CD1c-positive myeloid dendritic cell (primary cell): ENCODE results near the gene LACTB.
A peak's percentile ranks its signal among the peaks of the same experiment; 100 is the strongest.

Experiments
- DNase-seq: peaks from one replicate; pipeline ENCODE4 v3.0.0-alpha.2; 2016; ENCODE audit errors: extremely low spot score

Gene LACTB

DNA sequence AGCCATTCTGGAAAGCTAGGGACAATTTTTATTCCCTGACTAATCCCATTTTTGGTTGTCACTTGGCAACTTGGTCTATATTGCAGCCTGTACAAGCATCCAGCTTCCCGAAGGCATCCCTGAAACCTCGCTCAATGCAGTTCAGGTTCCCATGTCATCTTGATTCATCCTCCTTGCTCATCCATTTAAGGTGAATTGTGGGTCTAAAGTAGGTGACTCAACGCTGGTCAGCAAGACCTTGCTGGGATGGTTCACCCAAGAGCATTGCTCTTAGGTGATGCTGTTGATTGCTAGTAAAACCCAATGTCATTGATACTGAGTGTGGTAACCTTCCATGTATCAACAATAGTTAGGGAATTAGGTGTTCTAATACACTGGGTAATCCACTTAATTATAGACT lies 54.6 kb downstream of the LACTB start:
- no peak for DNase-seq

DNA sequence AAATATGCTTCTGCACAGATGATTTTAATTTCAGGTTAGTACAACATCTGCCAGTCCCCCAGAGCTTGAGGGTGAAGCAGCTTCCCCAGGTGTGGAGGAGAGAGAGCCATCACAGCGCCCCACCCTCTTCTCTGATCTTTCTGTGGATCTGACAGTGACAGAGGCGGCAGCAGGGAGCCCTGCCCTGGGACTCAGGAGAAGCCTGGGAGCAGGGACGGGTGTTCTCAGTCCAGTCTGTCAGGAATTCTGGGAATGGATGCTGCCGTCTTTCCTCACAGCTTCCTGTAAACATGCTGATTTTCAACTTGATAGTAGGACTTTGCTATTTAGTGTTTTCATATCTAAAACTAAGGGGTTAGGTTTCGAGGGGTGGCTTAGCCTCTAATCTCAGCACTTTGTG lies 56.4 kb downstream of the LACTB start:
- DNase-seq: no peak

DNA sequence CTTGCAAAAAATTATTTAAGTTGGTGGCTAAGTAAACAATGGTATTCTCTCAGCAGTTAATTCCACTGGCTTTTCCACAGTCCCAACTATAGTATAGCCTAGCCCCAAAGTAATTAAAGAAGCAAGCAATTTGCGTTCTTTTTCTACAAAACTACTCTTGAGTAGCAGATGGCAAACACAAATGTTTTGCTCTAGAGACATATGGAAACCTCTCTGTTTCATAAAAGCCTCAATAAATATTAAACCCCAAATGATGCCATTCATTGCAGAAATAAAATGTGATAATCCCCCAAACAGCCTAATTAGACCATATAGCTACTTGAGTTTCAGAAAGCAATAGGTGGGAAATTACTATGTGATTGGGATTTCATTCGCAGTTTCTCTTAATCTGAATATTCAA lies 59.1 kb downstream of the LACTB start:
- DNase-seq: no peak

DNA sequence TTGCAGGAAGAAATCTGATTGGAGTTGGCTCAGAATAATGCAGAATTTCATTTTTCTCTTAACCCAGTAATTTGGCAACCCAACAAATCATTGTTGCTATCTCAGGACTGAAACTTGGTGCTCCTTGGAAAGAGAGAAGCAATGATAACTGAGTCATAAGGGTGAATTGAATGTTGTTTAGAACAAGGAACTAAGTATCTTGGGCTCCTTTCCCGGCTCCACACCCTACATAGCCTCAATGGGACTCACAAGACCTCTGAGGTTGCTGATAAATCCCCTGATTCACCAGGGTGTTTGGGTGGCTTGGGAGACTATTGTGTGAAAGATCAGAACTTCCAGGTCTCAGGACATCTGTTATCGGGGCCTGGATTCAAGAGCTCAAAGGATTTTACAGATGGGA lies 60.0 kb downstream of the LACTB start:
- DNase-seq: peak; percentile 77

DNA sequence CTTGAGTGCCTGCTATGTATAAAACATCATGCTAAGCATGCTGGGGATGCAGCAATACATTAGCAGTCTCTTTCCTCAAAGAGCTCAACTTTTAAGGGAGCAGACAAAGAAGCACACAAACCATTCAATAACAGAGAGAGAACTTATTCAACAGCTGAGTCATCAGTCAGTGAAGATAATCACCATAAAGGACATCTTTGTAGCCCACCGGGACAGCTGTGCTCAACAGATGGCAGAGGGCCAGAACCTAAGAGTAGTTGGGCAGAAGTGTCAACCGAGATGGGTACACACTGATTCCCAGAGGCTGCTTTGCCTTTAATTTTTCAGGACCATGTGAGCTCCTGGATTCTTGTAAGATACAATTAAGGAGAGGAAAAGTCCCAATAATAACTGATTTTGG lies 63.5 kb downstream of the LACTB start:
- no peak for DNase-seq

DNA sequence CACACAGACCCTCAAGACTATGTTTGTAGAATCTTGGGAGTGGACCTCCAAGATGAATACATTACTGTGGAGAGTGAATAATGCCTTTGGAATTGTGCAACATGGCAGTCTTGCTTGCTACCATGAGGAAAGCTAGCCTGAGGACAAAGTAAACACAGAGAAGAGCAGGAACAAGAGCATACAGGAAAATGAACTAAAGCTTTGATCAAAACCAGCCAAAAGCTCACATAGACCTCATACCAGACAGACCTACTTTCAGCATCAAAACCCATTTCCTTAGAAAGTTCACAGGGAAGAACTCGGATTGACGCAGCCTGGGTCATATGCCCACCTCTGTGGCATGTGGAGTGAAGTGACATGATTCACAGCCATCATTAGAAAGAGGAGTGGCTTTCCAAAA lies 64.4 kb downstream of the LACTB start:
- DNase-seq: no peak

DNA sequence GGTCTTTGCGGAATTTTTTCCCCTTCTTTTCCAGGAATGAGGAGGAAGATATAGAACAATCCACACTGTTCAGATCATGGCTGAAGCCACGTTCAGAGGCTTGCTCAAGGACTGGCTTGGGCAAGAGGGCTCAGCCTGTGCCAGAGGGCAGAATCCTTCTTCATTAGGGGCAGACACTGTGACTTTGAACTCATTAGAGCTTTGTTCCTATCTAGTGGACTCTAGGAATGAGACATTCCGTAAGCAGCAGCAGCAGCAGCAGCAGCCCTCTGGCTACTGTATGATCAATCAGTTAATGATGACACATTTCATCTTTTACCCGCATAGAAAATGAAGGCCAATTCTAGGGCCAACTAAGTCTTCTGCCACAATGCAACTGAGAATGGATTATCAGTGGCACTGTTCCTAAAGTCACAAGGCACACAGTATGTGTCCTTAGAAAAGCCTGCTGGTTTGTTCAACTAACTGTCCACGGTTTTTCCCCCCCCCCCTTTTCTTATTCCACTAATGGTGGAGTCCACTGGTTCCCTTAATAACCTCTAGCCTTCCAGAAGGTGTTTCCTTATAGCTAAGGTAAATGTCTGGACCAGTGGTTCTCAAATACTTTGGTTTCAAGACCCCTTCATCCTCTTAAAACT lies 66.0 kb downstream of the LACTB start:
- DNase-seq: no peak

DNA sequence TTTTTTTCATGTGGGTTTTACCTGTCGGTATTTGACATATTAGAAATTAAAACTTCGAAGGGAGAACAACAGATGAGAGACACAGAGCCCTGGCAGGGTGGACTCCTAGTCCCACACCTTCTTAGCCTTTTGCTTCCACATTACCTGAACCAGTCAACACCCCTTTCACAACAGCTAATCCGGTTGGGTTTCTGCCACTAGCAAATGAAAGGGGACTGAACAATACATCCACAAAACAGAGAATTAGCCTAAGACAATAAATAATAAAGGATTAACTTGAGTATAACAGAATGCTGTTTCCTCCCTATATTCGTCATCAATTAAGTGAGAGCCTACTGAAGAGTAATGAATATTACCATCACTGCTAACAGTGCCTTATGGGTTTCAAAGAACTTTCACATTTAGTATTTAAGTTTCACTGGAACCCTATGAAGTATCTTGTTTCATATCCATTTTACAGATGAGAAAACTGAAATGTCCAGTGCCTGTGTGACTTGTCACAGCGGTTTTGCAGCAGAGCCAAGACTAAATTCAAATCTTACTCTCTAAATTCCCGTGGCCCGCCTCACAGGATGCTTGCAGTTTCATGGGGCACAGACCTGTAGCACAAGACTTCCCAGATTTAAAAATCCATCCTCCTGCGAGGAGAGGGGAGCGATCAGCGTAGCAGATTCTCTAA lies 66.7 kb downstream of the LACTB start:
- DNase-seq: no peak

DNA sequence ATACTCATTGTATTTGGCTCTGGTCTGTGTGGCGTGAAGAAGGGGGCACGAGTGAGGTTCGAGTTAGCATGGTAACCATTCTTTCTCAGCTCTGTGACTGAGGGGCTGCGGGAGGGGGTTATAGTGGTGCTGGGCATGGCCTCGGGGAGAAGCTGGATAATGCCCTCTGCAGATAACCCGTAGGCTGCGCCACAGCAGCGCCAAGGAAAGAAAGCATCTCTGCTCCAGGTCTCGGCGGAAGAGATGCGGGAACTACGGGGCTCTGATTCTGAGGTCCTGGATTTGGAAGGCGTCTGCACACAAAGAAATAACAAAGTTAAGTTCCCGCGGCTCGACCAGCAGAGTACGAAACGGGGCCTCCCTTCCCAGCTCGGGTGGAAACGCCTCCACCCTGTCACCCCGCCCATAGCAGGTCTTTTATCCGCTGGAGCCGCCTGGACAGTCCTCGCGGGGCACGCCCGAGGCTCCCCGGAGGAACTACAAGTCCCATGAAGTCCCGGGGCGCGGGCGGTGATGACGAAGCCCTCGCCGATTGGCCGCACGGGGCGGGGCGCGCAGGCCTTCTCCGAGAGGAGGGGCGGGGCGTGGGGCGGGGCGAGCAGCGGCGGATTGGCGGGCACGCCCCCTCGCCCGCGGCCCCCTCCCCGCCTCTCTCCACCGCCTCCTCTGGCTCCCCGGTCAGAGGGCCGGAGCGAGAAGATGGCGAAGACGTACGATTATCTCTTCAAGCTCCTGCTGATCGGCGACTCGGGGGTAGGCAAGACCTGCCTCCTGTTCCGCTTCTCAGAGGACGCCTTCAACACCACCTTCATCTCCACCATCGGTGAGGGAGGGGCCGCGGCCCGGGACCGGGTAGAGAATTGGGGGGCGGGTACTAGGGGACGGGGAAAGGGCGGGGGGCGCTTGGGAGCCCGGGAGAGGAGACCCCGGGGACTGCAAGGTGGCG lies 67.5 kb downstream of the LACTB start, which contains the start of gene RAB8B:
Gene RAB8B, plus strand, starts transcription at position 681 of the 946 bp plus-strand sequence. Its CDS starts 19 bp downstream, at position 700.
- peak; percentile 98 for DNase-seq

DNA sequence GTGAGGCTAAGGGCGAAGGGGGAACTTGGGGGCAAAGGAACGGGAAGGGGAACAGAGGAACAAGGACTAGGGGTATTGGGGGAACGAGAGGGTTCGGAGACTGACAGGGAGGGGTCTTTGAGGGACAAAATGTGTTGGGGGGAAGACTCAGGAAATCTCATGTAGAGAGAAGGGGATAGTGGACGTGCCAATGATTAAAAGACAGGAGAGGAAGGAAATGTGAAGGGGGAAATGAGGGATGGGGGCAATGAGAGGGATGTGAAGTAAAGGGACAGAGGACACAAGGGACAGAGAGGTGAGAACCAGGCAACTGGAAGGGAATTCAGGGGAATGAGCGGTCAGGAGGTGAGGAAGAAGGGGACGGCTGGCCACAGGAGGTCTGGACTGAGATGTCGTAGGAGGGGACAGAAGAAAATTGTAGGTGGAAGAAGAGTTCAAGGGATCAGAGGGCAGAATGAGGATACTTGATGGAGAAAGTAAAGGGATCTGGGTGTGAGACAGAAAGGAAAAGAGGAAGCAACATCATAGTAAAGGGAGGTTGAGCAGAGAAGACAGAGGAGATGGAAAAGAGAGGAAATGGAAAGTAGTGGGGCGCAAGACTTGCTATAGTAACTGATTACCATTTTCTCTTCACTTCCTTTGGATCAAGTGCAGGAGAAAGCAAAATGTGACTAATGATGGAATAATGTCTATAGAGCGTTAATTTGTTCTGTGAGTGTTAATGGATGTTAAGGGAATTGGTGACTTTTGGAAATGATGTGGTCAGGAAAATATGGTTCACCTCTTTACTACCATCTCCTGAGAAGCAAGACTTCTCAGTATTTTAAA lies 68.5 kb downstream of the LACTB start:
- peak; percentile 67 for DNase-seq

DNA sequence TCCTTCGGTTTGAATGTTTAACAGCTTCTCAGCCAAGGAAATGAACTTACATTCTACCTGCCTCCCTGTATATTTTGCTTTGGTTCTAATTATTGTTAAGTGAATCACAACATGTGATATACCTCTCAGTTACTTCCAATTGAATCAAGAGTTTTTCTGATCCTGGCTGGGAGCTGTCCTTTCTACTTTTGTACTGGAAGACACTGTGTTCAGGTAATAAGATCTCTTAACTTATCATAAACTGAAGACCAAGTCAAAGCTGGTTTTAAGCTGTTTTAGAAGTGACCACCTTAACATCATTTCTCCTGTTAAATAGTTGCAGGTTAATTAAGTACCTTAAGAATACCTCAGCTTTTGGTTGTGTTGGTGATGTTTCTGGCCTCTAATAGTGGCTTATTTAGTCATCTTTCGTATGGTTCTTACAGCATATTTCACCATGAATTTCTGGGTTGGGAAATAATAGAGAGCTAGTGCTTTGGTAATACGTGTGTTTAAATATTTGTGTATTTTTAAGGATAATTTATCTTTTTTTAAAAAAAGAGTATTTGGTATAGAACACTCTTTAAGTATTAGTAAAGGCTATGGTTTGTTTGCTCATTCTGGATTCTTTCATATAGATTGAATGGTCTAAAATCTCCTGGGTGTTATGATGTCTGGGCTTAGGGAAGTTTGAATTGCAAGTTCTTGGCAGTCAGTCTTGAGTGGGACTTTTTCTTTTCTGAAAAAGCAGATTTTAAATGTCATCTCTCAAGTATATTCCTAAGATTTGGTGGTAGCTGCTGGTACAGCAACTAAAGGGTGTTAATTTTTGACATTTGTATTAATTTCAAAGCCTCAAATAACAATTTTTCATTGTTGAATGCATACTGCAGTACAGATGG lies 69.3 kb downstream of the LACTB start:
- DNase-seq: peak; percentile 41
